DOHH2 (cell line): Measurements from ENCODE around the gene ANO10.
"Not testable (repeated sequence)": the region's sequence is repeated elsewhere in the genome, so short reads cannot be mapped to it uniquely, and the experiment has no call there.

Source experiments
- H3F3A ChIP-seq: fragments of 200-600 bp; sonication (generic), shearing (Covaris generic); 2 replicates; pipeline ENCODE4 v1.6.0; 2016; ENCODE audit warnings: antibody characterized with exemption, mild to moderate bottlenecking; ENCODE audit not compliant: control insufficient read depth, insufficient read depth
- H3K27ac ChIP-seq: fragments of 200-600 bp; sonication (generic); 2 replicates; pipeline ENCODE4 v1.5.1; 2014; ENCODE audit warnings: low read depth, mild to moderate bottlenecking, low read length, moderate library complexity
- H3K27me3 ChIP-seq: fragments of 200-600 bp; sonication (generic); 2 replicates; pipeline ENCODE4 v1.6.1; 2014; ENCODE audit warnings: mild to moderate bottlenecking, low read length, mixed read lengths; ENCODE audit not compliant: control insufficient read depth
- H3K36me3 ChIP-seq: fragments of 200-600 bp; sonication (generic); 2 replicates; pipeline ENCODE4 v1.6.1; 2014; ENCODE audit warnings: mild to moderate bottlenecking, low read length, moderate library complexity, mixed read lengths; ENCODE audit not compliant: control insufficient read depth
- H3K4me1 ChIP-seq: fragments of 200-600 bp; sonication (generic); 2 replicates; pipeline ENCODE4 v1.6.1; 2014; ENCODE audit warnings: mild to moderate bottlenecking, low read length, mixed read lengths; ENCODE audit not compliant: control insufficient read depth
- H3K4me2 ChIP-seq: fragments of 200-600 bp; sonication (generic); 2 replicates; pipeline ENCODE4 v1.6.0; 2014; ENCODE audit warnings: mild to moderate bottlenecking, low read length, moderate library complexity
- H3K4me3 ChIP-seq: fragments of 200-600 bp; sonication (generic); 2 replicates; pipeline ENCODE4 v1.5.1; 2014; ENCODE audit warnings: mild to moderate bottlenecking, low read length, mixed read lengths
- H3K79me2 ChIP-seq: fragments of 200-600 bp; sonication (generic); 2 replicates; pipeline ENCODE4 v1.6.1; 2014; ENCODE audit warnings: mild to moderate bottlenecking, low read length, mixed read lengths; ENCODE audit not compliant: control insufficient read depth
- H3K9me2 ChIP-seq: fragments of 200-600 bp; sonication (generic); replicated peaks from 2 replicates; pipeline ENCODE4 v1.6.1; 2014; ENCODE audit warnings: mild to moderate bottlenecking, low read length, mixed read lengths; ENCODE audit not compliant: control insufficient read depth
- H3K9me3 ChIP-seq: fragments of 200-600 bp; sonication (generic); 2 replicates; pipeline ENCODE4 v1.6.1; 2014; ENCODE audit warnings: antibody characterized with exemption, low read length, mixed read lengths; ENCODE audit not compliant: control insufficient read depth, insufficient read depth
- H4K20me1 ChIP-seq: fragments of 200-600 bp; sonication (generic); 2 replicates; pipeline ENCODE4 v1.6.0; 2014; ENCODE audit warnings: low read depth, mild to moderate bottlenecking, antibody characterized with exemption, low read length, moderate library complexity; ENCODE audit not compliant: control insufficient read depth, insufficient read depth
- CTCF ChIP-seq: fragments of 200-600 bp; sonication (generic); IDR thresholded peaks from one replicate; pipeline ENCODE4 v1.5.1; 2014; ENCODE audit warnings: antibody characterized with exemption, mild to moderate bottlenecking, low read depth, low read length; ENCODE audit not compliant: poor library complexity, severe bottlenecking
- EZH2phosphoT487 ChIP-seq: fragments of 200-600 bp; sonication (generic); IDR thresholded peaks from 2 replicates; pipeline ENCODE4 v1.6.1; 2017; ENCODE audit warnings: borderline replicate concordance, mild to moderate bottlenecking, antibody characterized with exemption, low read length, moderate library complexity, mixed read lengths

The ANO10 gene

GRCh38 chr3:43597961-43598360, 23.9 kb downstream of the ANO10 start:
- no peak overlapping the region for H3K27ac ChIP-seq
- H3K79me2 ChIP-seq, result no peaks in the 10 kb centered on the region
- H3F3A ChIP-seq, result no peaks in the 10 kb centered on the region
- H3K36me3 ChIP-seq, result no peaks in the 10 kb centered on the region
- H3K4me2 ChIP-seq, result no peak overlapping the region
- H4K20me1 ChIP-seq, result no peaks in the 10 kb centered on the region
- H3K9me2 ChIP-seq, result no peaks in the 10 kb centered on the region
- H3K4me3 ChIP-seq, result no peak overlapping the region
- TF ChIP-seq EZH2phosphoT487 (no peak), CTCF (no peak)
- H3K9me3 ChIP-seq, result no peaks in the 10 kb centered on the region
- H3K27me3 ChIP-seq, result no peaks in the 10 kb centered on the region
- no peaks in the 10 kb centered on the region for H3K4me1 ChIP-seq

- H3K4me2 ChIP-seq, H3K9me3 ChIP-seq, H3K9me2 ChIP-seq, H3K79me2 ChIP-seq, H3K27ac ChIP-seq, H3K4me3 ChIP-seq, H3K36me3 ChIP-seq, H3K27me3 ChIP-seq, H3K4me1 ChIP-seq, H3F3A ChIP-seq, H4K20me1 ChIP-seq: not testable (repeated sequence)
Observed at GRCh38 chr3:43596178-43596577, 25.6 kb downstream of the ANO10 start.

- not testable (repeated sequence) for H3K79me2 ChIP-seq, H3K27me3 ChIP-seq, H3K9me2 ChIP-seq, H3K4me3 ChIP-seq, H3K27ac ChIP-seq, H3K9me3 ChIP-seq, H3K4me1 ChIP-seq, H4K20me1 ChIP-seq, H3K4me2 ChIP-seq, H3K36me3 ChIP-seq, H3F3A ChIP-seq
Observed at GRCh38 chr3:43595280-43595679, 26.5 kb downstream of the ANO10 start.

- H3K9me2 ChIP-seq, H3K4me1 ChIP-seq, H4K20me1 ChIP-seq: not testable (repeated sequence)
Observed at GRCh38 chr3:43593588-43593987, 28.2 kb downstream of the ANO10 start.

DNA sequence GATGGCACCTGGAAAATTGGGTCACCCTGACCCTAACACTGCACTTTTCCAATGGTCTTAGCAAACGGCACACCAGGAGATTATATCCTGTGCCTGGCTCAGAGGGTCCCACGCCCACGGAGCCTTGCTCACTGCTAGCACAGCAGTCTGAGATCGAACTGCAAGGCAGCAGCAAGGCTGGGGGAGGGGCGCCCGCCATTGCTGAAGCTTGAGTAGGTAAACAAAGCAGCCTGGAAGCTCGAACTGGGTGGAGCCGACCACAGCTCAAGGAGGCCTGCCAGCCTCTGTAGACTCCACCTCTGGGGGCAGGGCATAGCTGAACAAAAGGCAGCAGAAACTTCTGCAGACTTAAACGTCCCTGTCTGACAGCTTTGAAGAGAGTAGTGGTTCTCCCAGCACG, 29.9 kb downstream of the ANO10 start:
- H4K20me1 ChIP-seq, H3K9me3 ChIP-seq, H3K27me3 ChIP-seq, H3K4me2 ChIP-seq, H3K36me3 ChIP-seq, H3K4me1 ChIP-seq, H3K4me3 ChIP-seq, H3K9me2 ChIP-seq, H3F3A ChIP-seq, H3K79me2 ChIP-seq, H3K27ac ChIP-seq: not testable (repeated sequence)

More at GRCh38 chr3:43593588-43593987, 28.2 kb downstream of the ANO10 start:
- H3K36me3 ChIP-seq, H3K4me2 ChIP-seq, H3K27ac ChIP-seq, H3K9me3 ChIP-seq, H3F3A ChIP-seq, H3K27me3 ChIP-seq, H3K4me3 ChIP-seq, H3K79me2 ChIP-seq: not testable (repeated sequence)
